Panc1 (cell line): ENCODE measurements around the gene RPGRIP1. TPM values are rescaled to one million over a fixed set of nuclear protein-coding genes. Genes with fewer than 3 reads are reported as not detected.
A peak's percentile ranks its signal among the peaks of the same experiment; 100 is the strongest.

Source experiments
- ATAC-seq: fragments of 200-7000 bp; cut with Tn5 transposase; 2 replicates; pipeline ENCODE4 v1.9.1; 2020; ENCODE audit warnings: mild to moderate bottlenecking, moderate library complexity
- BruUV-seq: library from RNA; stranded (reverse); fragments of 400-500 nt; replicated peaks from 2 replicates; lab custom pipeline; 2021; lab: Mats Ljungman, UMichigan
- CTCF ChIA-PET: fragments of 300-600 bp; sonication (Branson Sonifier 250); formaldehyde crosslinking; loops from one replicate; lab custom pipeline; 2022; ENCODE audit warnings: antibody characterized with exemption; lab: Charles Lee
- POLR2A ChIA-PET: fragments of 300-600 bp; sonication (Branson Sonifier 250); formaldehyde crosslinking; loops from one replicate; lab custom pipeline; 2022; ENCODE audit warnings: antibody characterized with exemption; lab: Charles Lee
- DNase-seq: peaks from one replicate; pipeline ENCODE4 v3.0.0-alpha.2; 2010; ENCODE audit warnings: low read depth, low spot score
- H3K27ac ChIP-seq: 2 replicates; pipeline ENCODE4 v1.5.1; 2011; ENCODE audit warnings: mild to moderate bottlenecking, low read length, inconsistent platforms
- H3K27me3 ChIP-seq: fragments of 200-500 bp; sonication (Bioruptor generic); 2 replicates; pipeline ENCODE4 v1.6.0; 2014; ENCODE audit warnings: low read length, inconsistent platforms; ENCODE audit not compliant: control insufficient read depth, insufficient read depth
- H3K36me3 ChIP-seq: fragments of 200-500 bp; sonication (Bioruptor generic); 2 replicates; pipeline ENCODE4 v1.5.1; 2014; ENCODE audit warnings: inconsistent platforms, mild to moderate bottlenecking, low read length, moderate library complexity; ENCODE audit not compliant: control insufficient read depth, insufficient read depth
- H3K4me1 ChIP-seq: 2 replicates; pipeline ENCODE4 v1.5.1; 2011; ENCODE audit warnings: inconsistent platforms, mild to moderate bottlenecking, low read length, moderate library complexity; ENCODE audit not compliant: control insufficient read depth, insufficient read depth
- H3K4me3 ChIP-seq, 2 experiments: 2 replicates each; pipeline ENCODE4 v1.5.1; 2011 to 2012; ENCODE audit warnings: low read depth in 2 of 2, low read length in 2 of 2, mild to moderate bottlenecking in 2 of 2, inconsistent platforms in 1 of 2, moderate library complexity in 1 of 2
- H3K9me3 ChIP-seq: fragments of 200-500 bp; sonication (Bioruptor generic); 2 replicates; pipeline ENCODE4 v1.5.1; 2014; ENCODE audit warnings: low read depth, mild to moderate bottlenecking, inconsistent platforms, low read length, moderate library complexity; ENCODE audit not compliant: control insufficient read depth, insufficient read depth
- POLR2AphosphoS5 ChIP-seq: IDR thresholded peaks from 2 replicates; pipeline ENCODE4 v1.6.1; 2012; ENCODE audit warnings: mild to moderate bottlenecking, low read depth, low read length, moderate library complexity
- SIN3A ChIP-seq: IDR thresholded peaks from 2 replicates; pipeline ENCODE4 v1.6.1; 2012; ENCODE audit warnings: low read depth, mild to moderate bottlenecking, low read length, moderate library complexity, borderline replicate concordance; ENCODE audit not compliant: insufficient read depth
- TCF7L2 ChIP-seq: IDR thresholded peaks from 2 replicates; pipeline ENCODE4 v1.6.1; 2011; ENCODE audit warnings: mild to moderate bottlenecking, low read depth, low read length, inconsistent platforms
- in situ Hi-C: cut with HindIII; loops from 2 replicates; pipeline ENCODE4 v1.10.0; 2016; ENCODE audit warnings: low sequenced_read_pairs, low pct_unique_long_range_greater_than_20kb
- intact Hi-C: fragments of 100-400 bp; cut with micrococcal nuclease; formaldehyde crosslinking; loops from one replicate; pipeline ENCODE4 v1.10.0; 2022; ENCODE audit not compliant: unreplicated experiment
- total RNA-seq: library from RNA; stranded (reverse); gene quantifications from one replicate; pipeline ENCODE4 v1.2.1, GENCODE V29; 2021; ENCODE audit not compliant: unreplicated experiment
- TF ChIP-seq, protein P1 (sequence below), 2 experiments: IDR thresholded peaks; 2 replicates each; pipeline ENCODE4 v1.6.1; 2011 to 2012; ENCODE audit warnings: low read depth in 2 of 2, control low read depth in 1 of 2, low read length in 1 of 2, mild to moderate bottlenecking in 1 of 2, moderate library complexity in 1 of 2; ENCODE audit not compliant: insufficient read depth in 1 of 2
- TF ChIP-seq, protein P2 (sequence below): fragments of 450-650 bp; IDR thresholded peaks from 2 replicates; pipeline ENCODE4 v1.5.1; 2017; ENCODE audit warnings: mild to moderate bottlenecking

RPGRIP1 gene
- total RNA-seq, 1 experiment from 2014 or later: 0.28 TPM

DNA sequence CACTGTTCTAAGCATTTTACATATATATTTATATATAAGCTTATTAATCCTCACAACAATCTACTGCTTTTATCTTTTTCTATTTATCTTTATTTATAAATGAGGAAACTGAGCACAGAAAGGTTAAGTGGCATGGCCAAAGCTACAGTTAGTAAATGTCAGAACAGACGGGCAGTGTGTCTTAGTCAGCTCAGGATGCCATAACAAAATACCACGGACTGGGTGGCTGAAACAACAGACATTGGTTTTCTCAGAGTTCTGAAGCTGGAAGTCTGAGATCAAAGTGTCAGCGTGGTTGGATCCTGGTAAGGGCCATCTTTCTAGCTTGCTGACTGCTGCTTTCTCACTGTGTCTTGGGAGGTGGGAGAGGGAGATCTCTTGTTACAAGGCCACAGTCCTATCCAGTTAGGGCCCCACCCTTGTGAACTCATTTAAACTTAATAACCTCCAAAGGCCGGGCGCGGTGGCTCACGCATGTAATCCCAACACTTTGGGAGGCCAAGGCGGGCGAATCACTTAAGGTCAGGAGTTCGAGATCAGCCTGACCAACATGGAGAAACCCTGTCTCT, 19.8 kb downstream of the RPGRIP1 start:
- intact Hi-C loops (no loop called here), in situ Hi-C loops (no loop called here)
- H3K9me3 ChIP-seq: no peaks in the 10 kb centered on the region
- no peaks in the 10 kb centered on the region for H3K4me1 ChIP-seq
- no peaks in the 10 kb centered on the region for H3K27me3 ChIP-seq
- ATAC-seq (no peak), DNase-seq (no peak)
- ChIA-PET POLR2A (interaction anchor here (0.6 kb wide), 1 partner anchor 65 kb away, joined by 5 read pairs; no protein-coding TSS in a partner anchor), CTCF (no interaction called here)
- no peak overlapping the region for H3K27ac ChIP-seq
- no TSS peak for BruUV-seq
- no peaks in the 10 kb centered on the region for H3K36me3 ChIP-seq
- TF ChIP-seq, protein P1, sequence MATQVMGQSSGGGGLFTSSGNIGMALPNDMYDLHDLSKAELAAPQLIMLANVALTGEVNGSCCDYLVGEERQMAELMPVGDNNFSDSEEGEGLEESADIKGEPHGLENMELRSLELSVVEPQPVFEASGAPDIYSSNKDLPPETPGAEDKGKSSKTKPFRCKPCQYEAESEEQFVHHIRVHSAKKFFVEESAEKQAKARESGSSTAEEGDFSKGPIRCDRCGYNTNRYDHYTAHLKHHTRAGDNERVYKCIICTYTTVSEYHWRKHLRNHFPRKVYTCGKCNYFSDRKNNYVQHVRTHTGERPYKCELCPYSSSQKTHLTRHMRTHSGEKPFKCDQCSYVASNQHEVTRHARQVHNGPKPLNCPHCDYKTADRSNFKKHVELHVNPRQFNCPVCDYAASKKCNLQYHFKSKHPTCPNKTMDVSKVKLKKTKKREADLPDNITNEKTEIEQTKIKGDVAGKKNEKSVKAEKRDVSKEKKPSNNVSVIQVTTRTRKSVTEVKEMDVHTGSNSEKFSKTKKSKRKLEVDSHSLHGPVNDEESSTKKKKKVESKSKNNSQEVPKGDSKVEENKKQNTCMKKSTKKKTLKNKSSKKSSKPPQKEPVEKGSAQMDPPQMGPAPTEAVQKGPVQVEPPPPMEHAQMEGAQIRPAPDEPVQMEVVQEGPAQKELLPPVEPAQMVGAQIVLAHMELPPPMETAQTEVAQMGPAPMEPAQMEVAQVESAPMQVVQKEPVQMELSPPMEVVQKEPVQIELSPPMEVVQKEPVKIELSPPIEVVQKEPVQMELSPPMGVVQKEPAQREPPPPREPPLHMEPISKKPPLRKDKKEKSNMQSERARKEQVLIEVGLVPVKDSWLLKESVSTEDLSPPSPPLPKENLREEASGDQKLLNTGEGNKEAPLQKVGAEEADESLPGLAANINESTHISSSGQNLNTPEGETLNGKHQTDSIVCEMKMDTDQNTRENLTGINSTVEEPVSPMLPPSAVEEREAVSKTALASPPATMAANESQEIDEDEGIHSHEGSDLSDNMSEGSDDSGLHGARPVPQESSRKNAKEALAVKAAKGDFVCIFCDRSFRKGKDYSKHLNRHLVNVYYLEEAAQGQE (IDR thresholded peaks at IDR 0.05; ENCODE audit: insufficient read depth in 1 of 2, low read depth in 2 of 2, low read length in 1 of 2): no peak
- no peak for TF ChIP-seq POLR2AphosphoS5
- TF ChIP-seq SIN3A: no peak
- TF ChIP-seq TCF7L2: no peak
- TF ChIP-seq, protein P2, sequence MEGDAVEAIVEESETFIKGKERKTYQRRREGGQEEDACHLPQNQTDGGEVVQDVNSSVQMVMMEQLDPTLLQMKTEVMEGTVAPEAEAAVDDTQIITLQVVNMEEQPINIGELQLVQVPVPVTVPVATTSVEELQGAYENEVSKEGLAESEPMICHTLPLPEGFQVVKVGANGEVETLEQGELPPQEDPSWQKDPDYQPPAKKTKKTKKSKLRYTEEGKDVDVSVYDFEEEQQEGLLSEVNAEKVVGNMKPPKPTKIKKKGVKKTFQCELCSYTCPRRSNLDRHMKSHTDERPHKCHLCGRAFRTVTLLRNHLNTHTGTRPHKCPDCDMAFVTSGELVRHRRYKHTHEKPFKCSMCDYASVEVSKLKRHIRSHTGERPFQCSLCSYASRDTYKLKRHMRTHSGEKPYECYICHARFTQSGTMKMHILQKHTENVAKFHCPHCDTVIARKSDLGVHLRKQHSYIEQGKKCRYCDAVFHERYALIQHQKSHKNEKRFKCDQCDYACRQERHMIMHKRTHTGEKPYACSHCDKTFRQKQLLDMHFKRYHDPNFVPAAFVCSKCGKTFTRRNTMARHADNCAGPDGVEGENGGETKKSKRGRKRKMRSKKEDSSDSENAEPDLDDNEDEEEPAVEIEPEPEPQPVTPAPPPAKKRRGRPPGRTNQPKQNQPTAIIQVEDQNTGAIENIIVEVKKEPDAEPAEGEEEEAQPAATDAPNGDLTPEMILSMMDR: no peak
- H3K4me3 ChIP-seq: no peak overlapping the region

DNA sequence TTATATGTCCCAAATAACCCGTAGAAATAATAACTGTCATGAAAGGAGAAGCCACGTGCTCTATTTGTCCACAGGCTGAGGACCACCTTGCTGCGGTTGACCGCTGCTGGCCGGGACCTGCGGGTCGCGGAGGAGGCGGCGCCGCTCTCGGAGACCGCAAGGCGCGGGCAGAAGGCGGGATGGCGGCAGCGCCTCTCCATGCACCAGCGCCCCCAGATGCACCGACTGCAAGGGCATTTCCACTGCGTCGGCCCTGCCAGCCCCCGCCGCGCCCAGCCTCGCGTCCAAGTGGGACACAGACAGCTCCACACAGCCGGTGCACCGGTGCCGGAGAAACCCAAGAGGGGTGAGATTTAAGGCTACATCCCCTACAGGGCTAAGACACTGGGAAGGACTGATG, 21.0 kb downstream of the RPGRIP1 start:
- TF ChIP-seq, protein P1 (IDR thresholded peaks at IDR 0.05; ENCODE audit: insufficient read depth in 1 of 2, low read depth in 2 of 2, low read length in 1 of 2): no peak
- TF ChIP-seq, protein P2: no peak
- no peak for TF ChIP-seq SIN3A
- TF ChIP-seq POLR2AphosphoS5: no peak
- TF ChIP-seq TCF7L2: no peak
- intact Hi-C loops: no loop called here
- Histone ChIP-seq H3K9me3 (no peaks in the 10 kb centered on the region), H3K4me3 (peak overlapping the region; percentile 34 to 38), H3K27ac (no peak overlapping the region), H3K27me3 (no peaks in the 10 kb centered on the region), H3K36me3 (no peaks in the 10 kb centered on the region), H3K4me1 (no peaks in the 10 kb centered on the region)
- ATAC-seq (peak; percentile 73), DNase-seq (no peak)
- in situ Hi-C loops: no loop called here
- no TSS peak for BruUV-seq
- POLR2A ChIA-PET: no interaction called here
- CTCF ChIA-PET: no interaction called here
